ENCODE results near the gene RFNG.

RFNG gene

DNA sequence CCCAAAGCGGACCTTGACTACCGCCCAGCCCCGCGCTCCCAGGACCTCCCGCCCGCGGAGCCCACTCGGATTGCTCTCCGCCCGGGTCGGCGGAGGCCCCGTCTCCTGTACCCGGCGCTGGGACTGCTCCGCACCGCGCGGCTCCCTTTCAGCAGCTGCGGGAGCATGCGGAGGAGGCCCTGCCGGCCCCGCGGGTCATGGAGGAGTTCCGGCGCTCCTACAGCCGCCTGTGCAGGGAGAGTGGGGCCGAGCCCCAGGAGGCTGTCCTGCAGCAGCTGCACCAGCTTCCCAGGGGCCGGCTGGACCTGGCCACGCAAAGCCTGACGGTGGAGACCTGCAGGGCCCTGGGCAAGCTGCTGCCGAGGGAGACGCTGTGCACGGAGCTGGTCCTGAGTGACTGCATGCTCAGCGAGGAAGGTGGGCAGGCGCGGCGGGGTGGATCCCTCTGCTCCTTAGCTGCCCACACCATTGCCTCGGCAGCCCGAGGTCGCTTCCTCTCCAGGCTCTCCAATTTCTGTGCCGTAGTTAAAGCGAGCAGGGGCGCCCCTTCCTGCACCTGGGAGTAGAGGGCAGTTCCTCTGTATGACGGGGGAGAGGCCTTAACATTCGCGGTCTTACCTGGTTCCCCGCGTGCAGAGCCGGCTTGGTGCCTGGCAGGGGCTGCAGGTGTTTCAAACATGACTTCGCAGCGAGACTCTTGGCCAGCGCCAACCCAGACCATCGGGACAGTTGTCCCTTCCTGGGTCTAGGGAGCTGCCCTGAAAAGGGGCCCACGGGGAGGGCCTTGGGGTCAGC is 28.0 kb downstream of the RFNG start:
- no peak for FAIRE-seq

DNA sequence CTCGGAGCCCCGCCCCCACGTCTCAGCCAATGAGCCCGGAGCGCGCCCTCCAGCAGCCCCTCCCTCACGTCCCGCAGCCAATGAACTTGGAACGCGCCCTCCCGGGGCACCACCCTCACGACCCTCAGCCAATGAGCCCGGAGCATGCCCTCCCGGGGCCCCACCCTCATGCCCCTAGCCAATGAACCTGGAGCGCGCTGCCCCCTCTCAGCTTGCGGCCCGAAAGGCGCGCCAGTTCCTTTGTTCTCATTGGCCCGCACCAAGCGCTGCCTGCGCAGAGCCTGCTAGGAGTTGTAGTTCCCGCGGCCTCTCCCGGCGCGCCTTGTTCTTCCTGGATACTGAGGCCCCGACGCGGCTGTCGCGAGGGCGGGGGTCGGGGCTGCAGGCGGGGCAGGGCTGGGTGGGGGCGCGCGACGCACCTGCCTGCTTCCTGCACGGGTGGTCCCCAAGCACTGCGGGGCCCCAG is 28.6 kb downstream of the RFNG start, which contains the start of gene LRRC45:
Gene LRRC45, plus strand, starts transcription at position 325 of the 466 bp plus-strand sequence. CDS start 339 bp downstream, outside the sequence.
- FAIRE-seq: peak; percentile 95

DNA sequence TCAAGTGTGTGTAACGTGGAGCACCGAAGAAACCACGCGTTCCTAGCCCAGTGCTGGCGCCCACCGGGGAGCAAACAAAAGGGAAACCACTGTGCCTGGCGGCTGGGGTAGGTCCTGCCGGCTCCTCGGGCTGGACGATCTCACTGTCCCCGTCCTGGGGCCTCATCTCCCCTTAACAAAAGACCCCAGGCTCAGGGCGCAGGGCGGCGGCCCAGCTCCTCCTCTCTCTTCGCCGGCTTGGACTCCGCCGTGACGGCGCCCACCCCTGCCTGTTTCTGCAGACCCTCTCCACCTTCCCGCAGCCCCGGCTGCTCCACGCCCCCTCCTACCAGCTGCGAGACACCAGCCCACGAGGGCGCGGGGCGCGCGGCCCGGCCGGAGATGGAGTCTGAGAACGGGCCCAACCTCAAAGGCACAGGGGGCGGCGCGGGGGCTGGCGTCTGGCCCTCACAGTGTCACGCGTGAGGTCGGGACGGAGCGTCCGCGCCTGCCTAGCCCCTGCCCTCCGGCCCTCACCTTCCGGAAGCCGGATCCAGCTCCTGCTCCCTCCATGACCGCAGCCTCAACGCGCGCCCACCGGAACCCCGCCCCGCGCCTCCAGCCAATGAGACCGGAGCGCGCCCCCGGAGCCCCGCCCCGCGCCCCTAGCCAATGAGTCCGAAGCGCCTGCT is 29.2 kb downstream of the RFNG start, which contains the start of gene CENPX:
Gene CENPX, minus strand, starts transcription at position 569 of the 671 bp plus-strand sequence. Its CDS starts 17 bp downstream, at position 552.
- FAIRE-seq: no peak

DNA sequence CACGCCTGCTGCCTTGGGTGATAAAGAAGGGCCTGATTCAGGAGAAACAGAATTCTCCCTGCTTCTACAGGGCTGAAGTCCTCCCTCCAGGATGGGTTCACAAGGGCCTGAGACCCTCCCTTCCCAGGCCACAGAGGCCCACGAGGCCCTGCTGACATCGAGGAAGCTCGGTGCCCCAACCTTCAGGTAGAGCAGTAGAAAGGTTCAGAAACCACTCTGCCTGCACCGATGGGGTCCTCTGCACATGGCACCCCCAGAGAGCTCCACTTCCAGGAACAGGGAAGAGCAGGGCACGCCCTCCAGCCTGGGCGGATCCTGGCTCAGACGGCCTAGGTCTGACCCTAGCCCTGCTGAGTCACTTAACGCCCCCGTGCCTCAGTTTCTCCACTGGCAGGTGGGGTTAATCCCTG is 29.7 kb downstream of the RFNG start:
- FAIRE-seq: no peak

DNA sequence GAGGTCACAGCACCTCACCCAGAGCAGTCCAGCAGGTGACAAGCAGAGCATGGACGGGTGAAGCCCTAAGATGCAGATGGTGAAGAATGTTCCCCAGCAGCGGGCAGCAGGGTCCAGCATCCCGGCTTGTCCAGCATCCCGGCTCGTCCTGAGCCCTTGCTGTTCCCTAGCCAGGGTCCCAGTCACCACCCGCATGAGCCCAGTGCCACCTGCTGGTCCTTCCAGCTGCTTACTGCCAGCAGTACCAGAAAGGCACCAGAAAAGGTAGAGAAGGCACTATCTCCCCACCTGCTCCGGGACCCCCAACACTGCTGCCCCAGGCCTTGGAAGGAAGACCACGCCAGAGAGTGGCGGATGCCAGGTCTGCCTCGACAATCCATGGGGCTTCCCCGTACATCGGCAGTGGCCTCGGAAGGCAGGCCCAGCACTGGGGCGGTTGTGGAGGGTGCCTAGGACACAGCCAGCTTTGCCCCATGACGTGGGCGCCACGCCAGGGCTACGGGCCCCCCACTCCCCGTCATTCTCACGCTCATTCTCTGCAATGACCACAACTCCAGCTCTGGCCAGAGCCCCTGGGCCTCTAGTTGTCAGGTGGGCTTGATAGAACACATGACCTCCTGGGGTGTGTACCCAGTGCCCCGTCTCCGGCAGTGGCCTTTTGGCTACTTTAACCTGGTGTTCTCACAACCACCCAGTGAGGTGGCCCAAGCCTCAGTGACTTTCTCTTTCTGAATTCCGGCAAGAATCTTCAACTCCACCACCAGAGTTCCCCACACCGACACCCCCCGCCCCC is 30.3 kb downstream of the RFNG start:
- FAIRE-seq: no peak

DNA sequence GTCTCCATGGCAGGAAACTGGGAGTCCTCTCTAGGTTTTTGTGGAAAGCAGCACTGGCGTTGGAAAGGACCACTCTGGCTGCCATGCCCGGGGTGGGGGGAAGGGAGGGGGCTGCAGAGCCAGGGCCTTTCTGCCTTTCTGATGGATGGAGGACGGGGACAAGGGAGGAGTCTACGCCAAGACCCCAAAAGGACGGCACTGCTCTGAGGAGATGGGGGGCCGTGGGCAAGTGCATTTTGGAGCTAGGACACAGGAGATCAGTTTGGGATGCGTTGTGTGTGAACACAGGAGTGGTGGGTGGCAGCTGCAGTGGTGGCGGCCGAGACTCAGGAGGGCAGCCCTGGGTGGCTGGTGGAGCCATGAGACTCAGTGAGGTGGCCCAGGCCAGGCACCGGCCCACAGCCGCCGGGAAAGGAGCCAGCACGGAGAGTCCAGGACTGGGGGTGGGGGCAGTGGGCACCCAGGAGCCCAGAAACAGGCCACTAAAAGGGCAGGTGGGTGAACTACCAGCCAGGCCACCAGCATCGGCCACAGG is 31.0 kb downstream of the RFNG start:
- no peak for FAIRE-seq

DNA sequence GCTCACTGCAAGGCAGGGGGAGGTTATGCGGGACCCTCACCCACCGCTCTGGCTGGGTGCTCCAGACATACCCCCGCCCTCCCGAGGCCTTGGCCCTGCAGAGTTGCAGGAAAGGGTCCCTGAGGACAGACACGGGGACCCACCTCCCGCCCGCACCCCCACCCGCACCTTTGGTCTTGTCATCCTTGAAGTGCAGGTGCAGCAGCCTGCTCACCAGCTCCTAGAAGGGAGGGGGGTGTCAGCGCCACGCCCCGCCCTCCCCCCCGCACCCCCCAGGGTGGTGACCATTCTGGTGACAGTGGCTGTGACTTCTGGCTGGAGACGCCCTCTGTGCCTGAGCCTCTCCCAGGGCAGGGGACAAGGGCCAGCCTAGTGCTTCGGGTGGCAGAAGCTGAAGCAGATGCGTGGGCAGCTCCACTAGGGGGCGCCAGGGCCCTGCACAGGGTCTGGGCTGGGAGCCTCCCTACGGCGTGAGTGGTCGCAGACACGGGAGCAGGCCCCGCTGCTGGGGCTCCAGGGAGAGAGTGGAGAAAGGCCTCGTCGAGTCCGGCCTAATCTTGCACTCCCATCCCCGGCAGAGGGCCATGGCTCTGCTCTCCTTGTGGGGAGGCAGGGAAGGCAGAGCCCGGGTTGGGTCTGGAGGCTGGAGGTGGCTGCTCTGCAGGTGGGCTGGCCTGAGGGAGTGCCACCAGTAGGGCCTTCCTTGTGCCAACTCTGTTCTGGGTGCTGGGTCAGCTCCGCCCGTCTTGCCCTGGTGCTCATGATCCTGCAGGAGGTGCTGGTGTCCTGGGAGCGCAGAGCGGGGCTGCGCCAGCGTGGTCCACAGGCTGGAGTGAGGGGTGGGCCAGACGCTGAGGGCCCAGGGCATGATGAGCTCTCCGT is 31.7 kb downstream of the RFNG start:
- no peak for FAIRE-seq

DNA sequence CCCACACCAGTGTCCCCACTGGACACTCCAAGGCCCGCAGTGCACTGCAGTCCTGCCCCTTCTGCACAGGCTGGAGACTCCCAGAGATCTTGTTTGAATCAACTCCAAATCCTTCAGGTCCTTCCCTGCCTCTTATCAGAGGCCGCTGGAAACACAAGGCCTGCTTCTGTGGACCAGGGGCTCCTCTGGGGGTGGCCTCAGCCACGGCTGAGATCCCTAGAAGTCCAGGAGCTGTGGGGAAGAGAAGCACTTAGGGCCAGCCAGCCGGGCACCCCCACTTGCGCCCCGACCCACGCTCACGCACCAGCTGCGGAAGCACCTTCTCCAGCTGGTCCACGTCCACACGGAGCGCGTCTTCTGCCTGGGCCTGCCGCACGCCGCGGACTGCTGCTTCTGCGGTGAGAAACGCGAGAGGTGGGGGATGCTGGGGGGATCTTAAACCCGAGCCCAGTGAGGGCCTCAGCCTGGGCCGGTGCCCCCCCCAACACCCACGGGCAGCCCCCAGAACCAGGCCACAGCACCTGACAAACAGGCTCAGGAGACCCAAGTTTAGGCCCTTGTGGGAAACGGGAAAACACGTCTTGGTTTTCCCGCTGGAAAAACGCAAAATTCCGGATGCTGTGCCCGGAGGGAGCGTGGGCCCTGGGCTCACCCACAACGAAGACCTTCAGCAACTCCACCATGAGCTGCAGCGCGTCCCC is 32.5 kb downstream of the RFNG start:
- FAIRE-seq: no peak

DNA sequence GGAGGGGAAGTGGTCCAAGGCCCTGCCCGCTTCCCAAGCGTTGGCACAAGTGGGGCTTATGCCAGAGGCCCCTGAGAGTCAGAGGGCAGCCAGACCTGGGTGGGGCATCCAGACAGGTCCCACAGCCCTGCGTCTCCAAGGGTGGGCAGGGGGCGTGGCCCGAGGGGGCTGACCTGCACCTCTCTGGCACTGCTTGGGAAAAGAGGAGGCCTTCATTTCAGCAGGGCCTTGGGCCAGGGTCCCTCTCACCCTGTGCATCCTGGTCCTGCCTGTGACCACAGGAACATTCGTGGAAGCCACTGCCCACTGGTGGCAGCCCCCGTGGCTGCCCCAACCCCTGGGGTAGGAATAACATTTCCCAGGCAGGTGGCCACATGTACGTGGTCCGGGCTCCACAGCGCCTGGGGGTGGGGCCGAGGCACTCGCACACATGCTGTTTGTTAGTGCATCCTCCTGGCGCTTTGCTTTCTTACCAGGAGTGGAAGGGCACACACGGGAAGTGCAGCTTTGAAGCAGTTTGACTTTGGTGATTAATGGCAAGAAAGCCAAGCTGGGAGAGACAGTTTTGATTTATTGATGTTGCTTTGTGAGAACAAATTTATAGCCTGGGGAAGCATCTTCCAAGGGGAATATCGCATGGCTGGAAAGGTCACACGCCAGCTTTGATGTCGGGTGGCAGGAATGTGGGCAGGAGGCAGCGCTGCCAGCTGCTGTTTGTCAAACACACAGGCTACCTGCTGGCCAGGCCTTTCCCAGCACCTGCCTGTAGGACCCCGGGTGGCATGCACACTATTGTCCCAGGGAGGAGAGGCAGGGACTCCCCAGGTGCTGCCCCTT is 33.2 kb downstream of the RFNG start:
- no peak for FAIRE-seq

DNA sequence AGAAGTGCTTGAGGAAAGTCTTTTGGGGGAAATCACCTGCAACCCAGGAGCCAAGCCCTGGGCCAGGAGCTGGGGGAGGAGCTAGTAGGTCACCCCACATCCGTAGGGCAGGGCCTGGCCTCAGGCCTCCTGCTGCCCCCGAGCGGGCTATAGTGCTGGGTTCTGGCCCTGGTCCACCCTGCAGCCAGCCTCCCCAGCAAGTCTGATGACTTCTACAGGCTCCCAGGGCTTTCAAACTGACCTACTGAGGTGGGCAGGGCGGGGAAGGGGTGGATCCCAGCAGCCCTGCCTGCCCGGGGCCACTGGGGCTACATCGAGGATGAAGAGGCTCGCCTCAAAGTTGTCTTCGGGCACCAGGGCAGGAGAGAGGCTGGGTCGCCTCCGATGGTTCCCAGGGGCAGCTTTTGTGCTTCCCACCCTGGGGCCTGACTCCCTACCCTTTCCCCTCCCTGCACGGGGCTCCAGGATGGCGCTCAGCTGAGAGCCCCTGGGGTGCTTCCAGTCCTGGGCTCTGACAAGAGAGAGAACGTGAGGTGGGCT is 33.9 kb downstream of the RFNG start:
- FAIRE-seq: no peak

DNA sequence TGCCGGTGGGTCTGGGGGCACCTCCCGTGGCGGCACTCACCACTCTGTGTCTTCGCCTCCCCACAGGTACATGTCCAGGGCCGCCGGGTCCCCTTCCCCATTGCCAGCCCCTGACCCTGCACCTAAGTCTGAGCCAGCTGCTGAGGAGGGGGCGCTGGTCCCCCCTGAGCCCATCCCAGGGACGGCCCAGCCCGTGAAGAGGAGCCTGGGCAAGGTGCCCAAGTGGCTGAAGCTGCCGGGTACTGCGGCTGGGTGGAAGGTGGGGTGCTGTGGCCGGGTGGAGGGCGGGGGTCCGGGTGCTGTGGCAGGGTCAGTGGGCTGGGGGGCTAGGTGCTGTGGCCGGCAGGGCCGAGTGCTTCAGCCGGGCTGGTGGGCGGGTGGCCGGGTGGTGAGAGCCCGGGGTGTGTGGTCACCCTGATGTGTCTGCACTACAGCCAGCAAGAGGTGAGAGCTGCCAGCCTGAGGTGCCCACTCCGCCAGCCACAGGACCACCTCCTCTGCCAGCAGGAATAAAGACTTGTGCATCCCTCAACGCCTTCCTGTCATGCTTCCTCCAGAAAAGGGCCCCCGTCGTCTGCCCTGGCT is 34.6 kb downstream of the RFNG start:
- FAIRE-seq: no peak

DNA sequence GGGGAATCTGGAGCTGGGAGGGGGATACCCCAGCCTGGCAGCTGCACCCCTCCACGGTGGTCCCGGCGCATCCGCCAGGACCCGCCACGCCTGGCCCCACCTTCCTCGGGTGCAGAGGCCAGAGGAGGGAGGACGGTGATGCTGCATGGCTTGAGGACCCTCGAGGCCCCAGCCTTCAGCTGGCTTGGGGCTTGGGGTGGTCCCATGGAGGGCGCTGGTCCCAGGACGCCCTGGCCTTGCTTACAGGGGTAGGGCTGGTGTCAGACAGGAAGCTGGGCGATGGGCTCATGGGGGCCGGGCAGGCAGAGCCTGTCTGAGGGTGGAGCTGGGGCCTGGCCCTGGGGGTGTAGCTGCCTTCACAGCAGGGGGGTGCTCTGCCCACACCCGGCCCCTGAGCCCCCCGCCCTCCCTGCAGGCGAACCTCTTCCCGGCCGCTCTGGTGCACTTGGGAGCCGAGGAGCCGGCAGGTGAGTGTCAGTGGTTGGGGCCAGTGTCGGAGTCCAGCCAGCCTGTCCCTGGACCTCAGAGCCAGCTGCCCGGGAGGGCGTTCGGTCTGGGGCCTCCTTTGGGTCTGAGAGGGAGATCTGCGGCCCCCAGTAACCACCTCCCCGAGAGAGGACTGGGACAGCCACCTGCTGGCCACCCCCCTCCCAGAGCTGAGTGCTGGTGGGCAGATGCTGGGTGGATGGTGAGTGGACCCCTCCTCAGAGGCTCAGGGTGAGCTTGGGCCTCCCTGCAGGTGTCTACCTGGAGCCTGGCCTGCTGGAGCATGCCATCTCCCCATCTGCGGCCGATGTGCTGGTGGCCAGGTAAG is 35.3 kb downstream of the RFNG start:
- FAIRE-seq: no peak

DNA sequence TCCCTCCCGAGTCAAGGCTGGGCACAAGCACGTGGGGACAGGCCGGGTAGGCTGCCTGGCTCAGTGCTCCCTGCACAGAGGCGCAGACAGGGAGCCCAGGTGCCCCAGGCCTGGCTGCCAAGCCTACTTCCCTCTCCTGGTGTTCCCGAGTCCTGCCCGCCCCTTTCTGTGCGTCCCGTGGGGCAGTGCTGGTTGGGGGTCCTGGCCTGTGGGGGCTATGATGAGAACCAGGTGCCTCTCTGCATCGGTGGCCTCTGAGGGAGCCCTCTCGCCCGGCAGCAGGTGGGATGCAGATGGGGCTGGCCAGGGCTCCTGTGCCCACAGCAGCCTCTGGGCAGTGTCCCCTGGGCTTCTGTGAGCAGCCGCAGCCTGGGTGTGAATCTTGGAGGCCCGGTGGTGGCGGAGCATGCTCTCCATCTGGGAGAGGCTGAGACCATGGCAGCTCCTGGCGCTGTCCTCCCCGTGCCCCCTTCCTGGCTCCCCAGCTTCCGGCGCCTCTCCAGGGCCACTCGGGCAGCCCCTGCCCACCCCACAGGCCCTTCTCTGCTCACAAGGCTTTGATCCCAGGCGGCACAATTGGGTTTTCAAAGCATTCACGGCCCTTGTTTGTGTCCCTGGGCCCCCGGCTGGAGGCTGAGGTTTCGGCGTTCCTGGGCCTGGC is 36.2 kb downstream of the RFNG start:
- no peak for FAIRE-seq

DNA sequence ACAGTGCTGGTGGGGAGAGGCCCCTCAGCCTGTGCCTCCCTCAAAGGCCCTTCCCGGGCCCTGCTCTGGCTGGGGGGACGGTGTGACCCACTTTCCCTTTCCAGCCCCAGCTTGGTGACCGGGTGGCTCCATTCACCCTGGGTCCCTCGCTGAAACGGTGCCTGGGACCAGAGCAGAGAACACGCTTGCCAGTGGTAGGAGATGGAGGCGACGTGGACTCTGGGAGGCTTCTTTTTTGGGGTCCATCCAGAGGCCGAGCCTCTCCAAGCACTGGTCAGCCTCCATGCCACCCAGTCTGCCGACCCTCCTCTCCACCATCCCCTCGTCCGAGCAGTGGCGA is 36.7 kb downstream of the RFNG start:
- FAIRE-seq: no peak

DNA sequence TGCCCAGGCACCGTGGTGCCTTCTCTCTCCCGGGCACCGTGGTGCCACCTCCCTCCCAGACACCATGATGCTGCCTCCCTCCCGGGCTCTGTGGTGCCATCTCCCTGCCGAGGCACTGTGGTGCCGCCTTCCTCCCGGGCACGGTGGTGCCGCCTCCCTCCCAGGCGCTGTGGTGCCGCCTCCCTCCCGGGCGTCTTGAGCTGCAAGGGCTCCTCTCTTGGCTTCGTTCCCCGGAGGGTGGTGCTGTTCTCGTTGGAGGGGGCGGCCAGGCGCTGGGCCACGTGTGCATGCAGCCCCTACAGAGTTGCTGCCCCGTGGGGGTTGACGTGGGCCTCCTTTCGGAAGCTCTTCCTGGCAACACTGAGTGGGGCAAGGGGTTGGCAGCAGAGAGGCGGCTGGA is 37.2 kb downstream of the RFNG start:
- FAIRE-seq: no peak

DNA sequence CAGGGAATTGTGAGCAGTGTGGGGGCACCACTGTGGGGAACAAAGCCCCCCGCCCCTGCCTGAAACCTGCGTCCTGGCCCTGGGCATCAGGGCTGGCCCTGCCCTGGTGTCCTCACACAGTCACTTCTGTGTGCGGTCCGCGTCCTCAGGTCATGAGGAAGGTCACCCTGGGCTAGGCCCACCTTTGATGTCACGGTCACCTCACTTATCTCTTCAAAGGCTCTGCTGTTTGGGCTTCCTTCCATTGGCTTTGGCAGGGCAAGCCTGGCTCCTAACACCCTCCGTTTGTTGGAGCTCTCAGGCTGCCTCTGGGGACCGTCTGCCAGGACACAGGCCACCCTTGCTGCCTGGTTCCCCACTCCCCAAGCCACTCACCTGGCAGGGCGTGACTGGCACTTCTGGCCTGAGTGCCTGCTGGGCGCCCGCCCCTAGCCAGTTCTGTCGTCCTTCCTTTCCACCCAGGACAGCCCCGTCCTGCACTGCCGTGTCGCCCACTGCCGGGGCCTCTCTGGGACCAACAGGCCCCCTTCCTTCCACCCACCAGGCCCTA is 37.8 kb downstream of the RFNG start:
- no peak for FAIRE-seq

DNA sequence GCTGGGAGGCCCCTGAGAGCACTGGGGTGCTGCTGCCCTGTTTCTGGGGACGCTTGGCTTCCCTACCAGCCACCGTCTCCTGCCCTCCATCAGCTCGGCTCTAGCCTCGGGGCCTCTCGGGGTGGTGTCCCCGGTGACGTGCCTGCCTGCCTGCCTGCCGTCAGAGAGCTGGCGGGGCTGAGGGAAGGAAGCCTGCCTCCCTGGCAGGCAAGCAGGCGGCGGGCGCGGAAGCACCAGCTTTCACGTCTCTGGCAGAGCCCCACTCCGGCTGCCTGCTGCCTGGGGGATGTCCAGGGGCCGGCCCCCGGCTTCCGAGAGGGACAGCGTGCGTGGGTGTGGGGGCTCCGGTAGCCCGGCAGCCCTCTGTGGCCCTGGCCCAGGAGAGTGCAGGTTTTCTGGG is 38.3 kb downstream of the RFNG start:
- no peak for FAIRE-seq
